HCEC 1CT (cell line): Measurements from ENCODE around the gene FRS3.

Source experiments
- DNase-seq: peaks from one replicate; pipeline ENCODE4 v3.0.0-alpha.2; 2017

The FRS3 gene

DNA sequence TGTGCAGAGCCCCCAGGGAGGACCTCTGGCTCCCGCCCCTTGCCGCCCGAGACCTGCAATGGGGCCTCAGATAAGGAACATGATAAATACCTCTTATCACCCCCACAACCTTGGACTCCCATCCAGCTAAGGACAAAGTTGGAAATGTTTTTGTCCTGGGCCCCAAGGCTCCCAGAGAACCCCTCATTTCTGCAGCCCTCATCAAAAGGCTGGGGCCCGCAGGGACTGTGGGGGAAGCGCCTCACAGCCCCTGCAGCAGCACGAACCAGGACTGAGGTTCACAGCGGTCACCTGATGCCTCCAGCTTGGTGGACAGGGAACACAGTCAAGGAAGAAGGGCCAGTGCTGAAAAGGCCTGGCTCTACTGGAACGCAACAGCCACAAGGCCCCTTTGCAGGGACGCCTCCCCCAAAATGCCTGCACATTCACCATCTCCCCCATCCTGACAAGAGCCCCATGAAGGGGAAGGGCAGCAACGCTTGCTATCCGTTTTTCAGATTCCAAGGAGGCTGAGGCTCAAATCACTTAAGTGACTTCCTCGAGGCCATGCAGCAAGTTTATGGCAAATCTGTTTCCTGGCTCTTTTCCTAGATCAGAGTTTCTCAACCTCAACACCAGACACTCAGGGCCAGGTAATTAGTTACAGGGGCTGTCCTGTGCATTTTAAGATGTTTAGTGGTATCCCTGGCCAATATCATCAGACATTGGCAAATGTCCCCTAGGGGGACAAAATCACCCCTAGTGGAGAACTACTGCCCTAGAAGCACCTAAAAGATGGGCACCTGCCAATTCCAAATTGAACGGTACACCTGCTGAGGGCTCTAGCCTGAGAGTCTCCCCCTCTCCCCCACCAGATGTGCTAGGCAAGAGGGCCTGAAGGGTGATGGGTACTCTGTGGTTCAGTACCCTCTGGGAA is 54.9 kb downstream of the FRS3 start:
- no peak for DNase-seq

DNA sequence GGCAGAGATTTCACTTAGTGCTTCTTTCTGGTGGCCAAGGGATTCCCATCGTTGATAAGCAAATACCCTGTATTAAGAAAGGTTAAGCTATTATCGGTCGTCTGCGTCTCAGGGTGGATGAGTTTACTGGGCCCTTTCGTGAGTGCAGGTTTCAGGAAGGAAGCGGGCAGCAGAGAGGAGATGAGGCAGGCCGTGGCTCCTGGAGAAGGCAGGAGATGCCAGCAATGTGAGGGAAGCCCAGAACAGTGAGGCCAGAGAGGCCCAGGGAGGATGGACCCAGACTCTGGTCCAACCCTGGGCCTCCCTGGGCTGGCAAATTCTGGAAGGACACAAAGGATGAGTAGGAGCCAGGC is 55.5 kb downstream of the FRS3 start:
- DNase-seq, result no peak

DNA sequence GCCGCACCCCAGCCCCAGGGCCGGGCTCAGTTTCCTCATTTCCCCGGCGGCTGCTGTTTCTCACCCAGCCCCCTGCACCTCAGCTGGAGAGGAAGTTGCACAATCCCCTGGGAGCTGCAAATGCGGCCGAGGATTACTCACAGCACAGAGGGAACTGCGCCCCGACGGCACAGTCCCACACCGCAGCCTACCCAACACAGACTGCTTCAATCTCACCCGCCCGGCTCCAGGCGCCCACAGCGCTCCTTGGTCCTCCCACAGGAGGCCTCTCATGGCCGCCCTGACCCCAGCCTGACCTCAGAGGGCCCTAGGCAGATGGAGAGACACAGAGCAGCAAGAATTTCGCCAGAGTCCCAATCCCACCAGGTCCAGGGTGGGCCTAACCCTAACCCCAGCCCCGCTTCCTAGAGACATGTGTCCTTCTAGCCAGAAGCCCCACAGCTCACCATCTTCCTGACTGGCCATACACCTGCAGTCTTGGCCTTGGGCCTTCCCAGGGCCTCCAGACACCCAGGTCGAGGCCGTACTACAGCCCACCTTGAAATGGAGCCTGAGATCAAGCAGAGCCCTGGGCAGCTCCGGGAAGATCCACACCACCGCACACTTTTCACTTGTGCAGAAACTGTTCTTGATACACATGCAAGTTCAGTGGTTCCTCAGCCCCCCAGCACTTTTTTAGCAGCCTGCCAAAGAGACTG is 56.0 kb downstream of the FRS3 start:
- peak; percentile 90 for DNase-seq

DNA sequence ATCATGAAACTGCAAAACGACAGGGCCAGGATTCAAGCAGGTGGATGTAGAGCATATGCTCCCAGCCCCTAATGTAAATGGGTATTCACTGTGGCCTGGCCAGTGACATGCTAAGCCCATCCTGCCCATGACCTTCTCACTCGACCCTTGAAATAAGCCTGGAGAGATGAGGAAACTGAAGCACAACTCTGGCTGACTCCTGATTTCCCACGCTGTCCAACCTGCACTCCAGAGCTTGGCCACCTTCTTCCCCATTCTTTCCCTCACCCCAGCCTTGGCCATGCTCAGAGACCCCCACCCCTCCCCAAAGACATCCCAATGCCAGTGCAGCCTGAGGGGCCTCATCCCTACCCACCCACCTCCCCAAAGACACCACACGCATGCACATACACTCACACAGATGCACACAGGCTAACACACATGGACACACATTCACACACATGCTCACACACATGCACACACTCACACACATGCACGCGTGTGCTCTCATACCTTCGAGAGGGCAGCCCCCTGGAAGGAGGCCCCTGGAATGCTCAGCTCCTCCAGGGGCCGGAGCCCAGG is 56.7 kb downstream of the FRS3 start:
- no peak for DNase-seq

DNA sequence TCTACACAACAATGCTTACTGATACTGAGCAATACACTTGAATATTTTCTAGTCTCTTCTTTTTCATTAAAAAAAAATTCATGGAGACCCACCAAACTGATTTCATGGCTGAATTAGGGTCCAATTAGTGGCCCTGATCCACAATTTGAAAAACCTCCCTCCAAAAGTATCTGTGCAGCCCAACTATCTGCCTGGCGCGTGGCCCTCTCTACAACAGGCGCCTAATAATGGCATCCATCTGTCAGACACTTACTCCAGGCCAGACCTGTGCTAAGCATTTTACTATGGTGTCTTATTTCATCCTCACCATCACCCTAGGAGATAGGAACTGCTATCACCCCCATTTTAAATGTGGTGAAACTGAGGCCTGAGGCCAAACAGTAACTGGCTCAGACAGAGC is 58.3 kb downstream of the FRS3 start:
- DNase-seq, result no peak

DNA sequence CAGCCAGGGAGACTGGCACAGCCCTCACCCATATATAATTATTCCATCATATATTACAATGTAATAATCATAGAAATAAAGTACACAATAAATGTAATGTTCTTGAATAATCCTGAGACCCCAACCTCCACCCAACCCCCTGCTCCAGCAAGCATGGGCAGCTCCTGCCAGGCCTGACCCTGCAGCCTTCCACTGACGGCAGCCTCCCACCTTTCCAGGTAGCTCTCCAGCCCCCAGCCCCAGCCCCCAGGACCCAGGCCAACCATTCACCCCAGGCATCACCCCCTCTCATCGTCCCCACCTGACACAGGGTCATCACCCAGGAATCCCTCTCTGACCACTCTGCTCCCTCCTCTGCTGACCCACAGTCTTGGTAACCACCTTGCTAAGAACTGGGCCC is 58.9 kb downstream of the FRS3 start:
- no peak for DNase-seq

DNA sequence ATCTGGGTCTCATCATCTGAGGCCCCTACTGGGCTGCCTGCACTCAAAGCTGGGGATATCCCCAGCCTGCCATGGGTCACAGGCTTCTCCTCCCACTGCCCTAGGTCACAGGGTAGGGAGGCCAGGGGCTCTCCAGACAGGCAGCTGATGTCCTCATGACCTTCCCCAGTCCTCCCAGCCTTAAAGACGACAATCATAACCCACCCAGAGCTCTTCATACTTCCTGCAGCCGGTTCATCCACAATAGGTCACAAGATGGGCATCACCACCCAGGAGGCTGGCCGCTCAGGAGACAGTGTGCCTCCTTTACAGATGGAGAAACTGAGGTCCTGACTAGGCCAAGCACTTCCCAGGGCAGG is 59.5 kb downstream of the FRS3 start:
- DNase-seq, result no peak
